GM19452 (cell line): ENCODE data around the gene COX17.
"Not testable (repeated sequence)": the region's sequence is repeated elsewhere in the genome, so short reads cannot be mapped to it uniquely, and the experiment has no call there.

Source experiments
- ATAC-seq: cut with Tn5 transposase; IDR thresholded peaks from one replicate; pipeline ENCODE4 v1.9.1; 2021; ENCODE audit not compliant: unreplicated experiment

COX17 gene

GRCh38 chr3:119676771-119677640, at the start of gene COX17:
Gene COX17 (minus strand): TSS chr3:119677406. CDS start chr3:119677310, 96 bp downstream.
- ATAC-seq: peak; percentile 88

DNA sequence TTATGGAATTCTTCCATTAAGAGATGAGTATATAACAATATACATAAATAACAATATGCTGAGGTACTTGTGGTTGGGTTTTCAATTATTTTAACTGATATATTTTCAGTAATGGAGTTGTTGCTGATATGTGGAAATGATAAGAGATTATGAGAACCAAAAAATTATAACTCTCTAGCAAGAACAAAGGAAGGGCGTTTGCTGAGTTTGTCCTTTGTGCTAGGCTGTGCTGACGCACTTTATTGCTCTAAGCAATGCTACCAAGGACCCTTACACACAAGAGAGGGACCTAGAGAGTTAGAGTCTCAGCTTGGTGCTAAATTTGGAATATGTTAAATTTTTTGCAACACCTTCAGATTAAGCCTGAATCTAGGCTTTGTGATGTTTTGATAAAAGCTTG, 49.7 kb upstream of the COX17 start:
- no peak for ATAC-seq

GRCh38 chr3:119723022-119723421, 45.8 kb upstream of the COX17 start:
- no peak for ATAC-seq

DNA sequence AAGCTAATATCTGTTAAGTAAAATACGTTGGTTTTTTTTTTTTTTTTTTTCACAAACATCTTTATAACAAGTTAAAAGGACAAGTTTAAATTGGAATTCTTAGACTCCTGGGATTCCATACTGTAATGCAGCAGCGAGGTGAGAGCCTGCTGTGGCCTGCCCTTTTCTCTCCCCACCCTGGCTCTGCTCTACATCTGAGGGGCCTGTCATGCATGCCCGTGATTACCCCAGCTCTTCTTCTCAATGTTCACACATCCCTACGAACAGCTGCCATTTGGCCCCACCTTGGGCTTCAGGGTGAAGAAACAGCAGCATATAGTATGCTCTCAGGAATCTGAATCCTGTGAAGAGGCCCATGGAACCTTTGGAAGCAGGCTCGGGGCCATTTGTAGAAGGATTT, 40.3 kb upstream of the COX17 start:
- no peak for ATAC-seq

- no peak for ATAC-seq
Measured at GRCh38 chr3:119716998-119717397, 39.8 kb upstream of the COX17 start.

GRCh38 chr3:119715105-119715504, 37.9 kb upstream of the COX17 start:
- ATAC-seq: no peak

DNA sequence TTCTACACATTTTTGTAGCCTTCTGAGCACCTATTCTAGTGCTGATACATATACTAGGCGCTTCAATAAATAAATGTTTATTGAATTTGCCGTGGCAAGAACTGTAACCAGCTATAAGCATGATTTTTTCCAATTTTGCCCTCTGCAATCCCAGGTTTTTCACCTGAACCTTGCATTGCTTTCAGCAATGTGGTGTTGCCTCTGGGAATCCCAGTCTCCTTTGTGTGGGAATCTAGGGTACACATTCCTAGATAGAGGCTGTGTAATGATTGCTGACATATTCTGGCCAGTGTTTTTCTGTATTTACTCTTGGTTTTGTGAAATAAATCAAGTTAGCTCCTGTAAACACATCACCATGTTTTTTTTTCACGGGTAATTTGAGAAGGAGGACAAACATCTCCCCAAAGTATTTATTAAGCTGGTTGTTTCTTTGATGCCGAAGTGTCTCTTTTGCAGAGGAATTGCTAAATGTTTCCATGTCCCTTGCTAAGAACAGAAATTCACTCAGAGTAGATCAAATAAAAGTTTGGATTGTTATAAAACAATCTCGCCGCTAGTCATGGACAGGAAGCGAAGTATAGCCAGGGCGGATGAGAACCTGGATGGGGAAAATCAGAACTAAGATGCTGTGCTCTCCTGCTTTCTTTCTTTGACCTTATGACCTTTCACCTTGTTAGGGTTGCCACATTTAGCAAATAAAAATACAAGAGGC, 26.8 kb upstream of the COX17 start:
- no peak for ATAC-seq

DNA sequence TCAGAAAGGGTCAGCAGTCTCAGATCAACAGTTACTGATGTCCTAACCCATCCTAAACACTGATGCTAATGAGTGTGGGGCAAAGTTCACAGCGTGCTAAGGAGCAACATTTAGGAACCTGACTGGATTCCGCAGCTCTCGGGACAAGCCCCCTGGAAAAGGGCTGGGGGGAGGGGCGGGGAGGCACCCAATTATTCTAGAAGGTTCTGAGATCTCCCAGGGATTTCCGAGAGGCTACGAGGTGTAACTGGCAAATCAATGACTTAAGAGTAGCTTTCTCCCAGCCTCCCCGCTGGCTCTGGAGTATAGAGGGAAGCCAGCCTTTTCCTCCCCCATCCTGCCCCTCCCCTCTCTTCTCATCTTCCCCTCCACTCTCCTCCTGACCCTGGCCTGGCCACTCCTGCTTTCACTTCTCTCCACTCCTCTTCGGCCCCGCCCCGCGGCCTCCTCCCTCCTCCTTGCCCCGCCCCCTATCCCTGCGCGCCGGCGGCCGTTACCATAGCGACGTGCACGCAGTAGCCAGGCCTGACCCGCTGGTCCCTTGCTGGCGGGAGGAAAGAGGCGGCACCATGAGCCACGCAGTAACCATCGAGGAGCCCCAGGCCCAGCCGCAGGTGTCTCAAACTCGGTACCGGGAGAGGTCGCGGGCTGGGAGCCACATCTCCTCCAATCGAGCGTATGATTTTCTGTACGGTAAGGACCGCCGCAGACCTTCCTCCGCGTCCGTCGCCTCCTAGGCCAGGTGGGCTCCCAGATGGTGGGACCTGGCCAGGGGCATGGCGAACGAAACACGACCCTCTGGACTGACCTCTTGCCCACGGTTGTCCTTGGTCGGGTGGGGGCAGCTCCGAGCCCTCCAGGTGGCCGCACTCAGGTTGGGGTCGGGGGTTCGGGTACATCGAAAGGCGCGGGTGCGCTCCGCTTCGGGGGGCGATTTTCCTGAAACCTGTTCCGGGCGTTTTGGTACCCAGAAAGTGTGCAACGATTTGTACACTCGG, 25.6 kb upstream of the COX17 start, which contains the start of gene CFAP91:
Gene CFAP91 (plus strand): TSS at position 493 of the 998 bp plus-strand sequence. CDS start 77 bp downstream, at position 570.
- peak; percentile 84 for ATAC-seq

DNA sequence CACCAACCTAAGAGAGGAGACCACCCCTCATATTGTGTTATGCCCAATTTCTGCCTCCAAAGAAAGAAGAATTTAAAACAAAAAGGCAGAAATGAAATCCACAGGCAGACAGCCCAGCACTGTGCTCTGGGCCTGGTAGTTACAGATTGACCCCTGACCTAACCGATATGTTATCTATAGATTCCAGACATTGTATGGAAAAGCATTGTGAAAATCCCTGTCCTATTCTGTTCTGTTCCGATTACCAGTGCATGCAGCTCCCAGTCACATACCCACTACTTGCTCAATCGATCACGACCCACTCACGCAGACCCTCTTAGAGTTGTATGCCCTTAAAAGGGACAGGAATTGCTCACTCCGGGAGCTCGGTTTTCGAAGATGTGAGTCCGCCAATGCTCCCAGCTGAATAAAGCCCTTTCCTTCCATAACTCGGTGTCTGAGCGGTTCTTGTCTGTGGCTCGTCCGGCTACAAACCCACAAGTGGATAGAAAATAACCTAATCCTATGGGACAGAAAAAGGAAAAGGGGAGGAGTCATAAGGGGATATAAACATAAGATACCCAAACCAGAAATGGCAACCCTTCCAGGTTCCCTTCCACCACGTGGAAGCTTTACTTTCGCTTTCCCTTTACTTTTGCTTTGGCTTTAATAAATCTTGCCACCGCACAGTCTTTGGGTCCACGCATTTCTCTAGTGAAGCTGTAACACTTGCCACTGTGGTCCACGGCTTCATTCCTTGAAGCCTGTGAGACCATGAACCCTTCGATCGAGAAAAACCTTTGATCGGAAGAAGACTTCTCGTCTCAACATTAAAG, 23.9 kb upstream of the COX17 start:
- ATAC-seq: peak; percentile 9

DNA sequence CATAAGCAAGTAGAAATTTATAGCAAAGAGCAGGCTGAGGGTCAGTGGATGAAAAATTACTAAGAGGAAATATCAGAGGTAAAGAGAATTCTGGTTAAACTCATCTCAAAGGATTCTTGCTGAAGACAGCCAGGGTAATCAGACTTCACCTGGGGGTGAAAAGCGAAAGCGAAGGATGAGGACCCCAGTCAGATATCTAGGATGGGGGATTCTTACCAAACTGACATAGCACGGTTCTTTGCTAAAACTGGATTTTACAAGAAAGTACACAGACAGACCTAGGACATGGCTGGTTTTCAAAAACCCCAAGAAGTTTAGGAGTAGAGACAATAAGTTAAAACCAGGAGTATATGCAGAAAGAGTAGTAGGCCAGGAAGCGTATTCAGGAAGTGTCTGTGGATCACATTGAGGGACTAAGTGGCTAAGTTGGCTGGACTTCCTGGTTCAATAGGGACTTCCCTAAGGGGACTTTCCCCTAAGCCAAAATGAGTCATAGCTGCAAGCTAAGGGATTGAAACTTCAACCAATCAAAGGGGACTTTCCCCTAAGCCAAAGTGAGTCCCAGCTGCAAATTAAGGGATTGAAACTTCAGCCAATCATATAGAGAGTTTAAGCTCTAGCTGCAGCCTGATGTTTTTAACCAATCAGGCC, 23.2 kb upstream of the COX17 start:
- peak; percentile 40 for ATAC-seq

DNA sequence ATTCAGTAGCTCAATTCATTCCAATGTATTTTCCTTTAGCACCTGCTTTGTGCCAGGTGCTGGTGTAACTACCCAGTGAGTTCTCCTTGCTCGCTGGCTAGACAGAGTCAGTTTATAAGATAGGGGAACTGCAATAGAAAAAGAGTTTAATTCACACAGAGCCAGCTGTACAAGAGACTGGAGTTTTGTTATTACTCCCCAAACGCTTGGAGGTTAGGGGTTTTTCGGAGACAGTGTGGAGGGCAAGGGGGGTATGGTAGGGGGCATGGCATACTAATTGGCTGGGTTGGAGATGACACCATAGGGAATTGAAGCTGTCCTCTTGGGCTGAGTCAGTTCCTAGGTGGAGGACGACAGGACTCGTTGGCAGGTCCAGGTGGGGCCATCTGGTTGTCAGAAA, 20.2 kb upstream of the COX17 start:
- ATAC-seq: peak; percentile 46

- ATAC-seq: no peak
Measured at GRCh38 chr3:119695480-119695879, 18.3 kb upstream of the COX17 start.

DNA sequence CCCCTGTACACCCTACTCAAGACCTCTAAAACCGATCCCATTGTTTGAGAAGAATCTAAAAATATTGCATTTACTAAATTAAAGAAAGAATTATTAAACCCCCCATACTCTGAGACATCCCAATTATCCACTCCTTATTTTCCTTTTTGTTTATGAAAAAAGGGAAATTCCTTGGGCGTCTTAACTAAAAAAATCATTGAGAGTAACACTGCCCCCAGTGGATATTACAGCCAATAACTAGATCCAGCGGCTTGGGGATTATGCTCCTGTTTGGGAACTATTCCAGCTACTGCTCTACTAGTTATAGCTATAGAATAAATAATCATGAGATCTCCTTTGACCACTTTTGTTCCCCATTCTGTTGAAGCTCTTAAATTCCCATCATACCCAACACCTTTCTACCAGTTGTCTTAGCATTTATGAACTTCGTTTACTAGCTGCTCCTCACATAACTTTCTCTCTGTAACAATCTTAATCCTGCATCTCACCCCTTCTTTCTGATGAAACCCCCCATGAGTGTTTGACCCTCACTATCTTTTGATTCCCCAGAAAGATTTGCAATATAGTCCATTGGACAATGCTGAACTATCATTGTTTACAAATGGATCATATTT, 12.9 kb upstream of the COX17 start:
- ATAC-seq: no peak

GRCh38 chr3:119683421-119683820, 6.2 kb upstream of the COX17 start:
- no peak for ATAC-seq

DNA sequence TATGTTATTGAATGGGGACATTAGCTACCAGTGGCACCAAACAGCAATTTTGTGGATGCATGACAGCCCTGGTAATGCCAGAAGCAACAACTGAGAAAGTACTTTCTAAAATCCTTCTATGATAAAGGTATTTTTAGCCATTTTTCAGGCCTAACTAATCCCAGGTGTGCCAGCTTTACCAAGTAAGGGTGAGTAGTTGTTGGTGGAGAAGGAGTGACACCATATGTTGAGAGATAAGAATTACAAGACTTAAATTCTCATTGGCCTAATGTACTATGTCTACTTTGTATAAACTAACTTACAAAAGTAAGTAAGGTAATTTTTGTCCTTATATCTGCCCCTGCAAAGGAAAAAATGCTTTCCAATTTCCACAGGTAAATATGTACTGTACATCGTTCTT, 4.1 kb upstream of the COX17 start:
- no peak for ATAC-seq

GRCh38 chr3:119679874-119680273, 2.7 kb upstream of the COX17 start:
- no peak for ATAC-seq

- not testable (repeated sequence) for ATAC-seq
Measured at GRCh38 chr3:119678209-119678608, 1.0 kb upstream of the COX17 start.

- ATAC-seq: no peak
Measured at GRCh38 chr3:119677641-119677934, 382 bp upstream of the COX17 start.

- no peak for ATAC-seq
Measured at GRCh38 chr3:119676020-119676419, 1.2 kb downstream of the COX17 start.
